GM11168 (cell line): ENCODE data around the gene FNBP1.
"Not testable (repeated sequence)": the region's sequence is repeated elsewhere in the genome, so short reads cannot be mapped to it uniquely, and the experiment has no call there.

ENCODE experiments used
- in situ Hi-C: fragments of 300-500 bp; cut with MboI; formaldehyde crosslinking; loops from one replicate; pipeline ENCODE4 v1.12.0; 2022; ENCODE audit warnings: low sequenced_read_pairs; ENCODE audit not compliant: unreplicated experiment

FNBP1 gene

DNA sequence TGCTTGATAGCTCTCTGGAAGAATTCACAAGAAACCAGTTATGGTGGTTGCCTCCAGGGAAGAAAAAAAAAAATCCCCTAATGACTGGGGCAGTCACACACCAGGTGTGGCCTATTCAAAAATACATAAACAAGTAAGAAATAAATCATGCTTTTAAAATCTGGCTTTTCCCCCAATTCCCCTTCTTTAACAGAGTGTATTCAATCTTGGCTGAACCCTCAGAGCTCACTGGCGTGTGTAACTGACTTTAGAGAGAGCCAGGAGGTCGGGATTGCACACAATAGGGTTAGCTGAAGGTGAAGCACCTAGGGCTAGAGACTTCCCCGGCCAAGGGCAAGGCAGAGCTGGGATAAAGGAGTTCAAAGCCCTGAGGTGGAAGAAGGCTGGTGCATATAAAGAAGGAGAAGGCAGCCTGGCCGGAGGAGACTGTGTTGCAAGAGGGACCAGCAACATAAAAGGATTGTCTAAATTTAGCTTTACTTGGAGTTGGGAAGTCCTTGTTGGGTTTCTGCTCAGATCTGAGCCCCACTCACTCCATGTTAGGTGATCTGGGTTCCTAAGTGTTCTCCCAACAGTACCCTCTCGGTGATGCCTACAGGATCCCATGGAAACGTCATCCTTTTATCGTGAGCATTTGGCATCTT is 19.7 kb downstream of the FNBP1 start:
- in situ Hi-C loops, result no loop called here

DNA sequence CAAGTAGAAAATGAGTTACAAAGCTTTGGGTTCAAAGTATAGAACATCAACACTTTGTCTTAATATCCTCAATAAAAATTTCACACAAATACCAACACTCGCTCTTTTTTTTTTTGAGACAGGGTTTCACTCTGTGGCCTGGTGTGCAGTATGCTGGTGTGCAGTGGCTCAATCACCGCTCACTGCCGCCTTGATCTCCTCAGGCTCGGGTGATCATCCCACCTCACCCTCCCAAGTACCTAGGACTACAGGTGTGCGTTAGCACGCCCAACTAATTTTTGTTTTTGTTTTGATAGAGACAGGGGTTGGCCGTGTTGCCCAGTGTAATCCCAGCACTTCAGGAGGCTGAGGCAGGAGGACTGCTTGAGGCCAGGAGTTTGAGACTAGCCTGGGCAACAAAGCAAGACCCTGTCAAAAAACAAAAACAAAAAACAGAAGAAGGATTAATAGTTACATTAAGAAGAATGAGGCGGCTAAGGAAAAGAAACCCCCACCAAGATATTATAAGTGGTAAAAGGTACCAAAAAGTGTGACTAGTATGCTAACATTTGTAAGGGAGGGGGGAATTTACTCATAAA is 20.3 kb downstream of the FNBP1 start:
- in situ Hi-C loops, result no loop called here

DNA sequence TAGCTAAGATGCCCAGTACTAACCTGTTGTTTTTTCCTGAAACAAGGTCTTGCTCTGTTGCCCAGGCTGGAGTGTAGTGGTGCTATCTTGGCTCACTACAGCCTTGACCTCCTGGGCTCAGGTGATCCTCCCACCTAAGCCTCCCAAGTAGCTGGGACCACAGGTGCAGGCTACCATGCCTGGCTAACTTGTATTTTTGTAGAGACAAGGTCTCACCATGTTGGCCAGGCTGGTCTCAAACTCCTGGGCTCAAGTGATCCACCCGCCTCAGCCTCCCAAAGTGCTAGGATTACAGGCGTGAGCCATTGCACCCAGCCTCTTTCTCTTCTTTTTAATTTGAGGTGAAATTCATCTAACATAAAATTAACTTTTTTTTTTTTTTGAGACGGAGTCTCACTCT is 21.1 kb downstream of the FNBP1 start:
- in situ Hi-C loops, result not testable (repeated sequence)

DNA sequence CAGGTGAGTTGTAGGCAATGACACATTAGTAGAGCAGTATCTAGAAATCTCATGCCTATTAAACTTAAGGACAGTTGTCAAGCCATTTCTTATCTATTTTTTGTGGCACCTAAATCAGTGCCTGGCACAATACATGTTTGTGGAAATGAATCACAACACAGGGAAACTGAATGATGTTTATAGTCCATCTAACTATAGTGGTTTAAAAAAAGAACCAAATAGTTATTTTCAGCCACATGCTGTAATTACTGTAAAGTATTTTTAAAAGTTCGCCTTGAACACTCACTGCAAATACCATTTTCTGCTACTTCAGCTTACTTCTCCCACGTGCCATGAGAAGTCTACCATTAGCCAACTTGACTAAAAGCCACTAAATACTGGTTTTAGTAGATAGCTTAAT is 21.9 kb downstream of the FNBP1 start:
- in situ Hi-C loops, result no loop called here

DNA sequence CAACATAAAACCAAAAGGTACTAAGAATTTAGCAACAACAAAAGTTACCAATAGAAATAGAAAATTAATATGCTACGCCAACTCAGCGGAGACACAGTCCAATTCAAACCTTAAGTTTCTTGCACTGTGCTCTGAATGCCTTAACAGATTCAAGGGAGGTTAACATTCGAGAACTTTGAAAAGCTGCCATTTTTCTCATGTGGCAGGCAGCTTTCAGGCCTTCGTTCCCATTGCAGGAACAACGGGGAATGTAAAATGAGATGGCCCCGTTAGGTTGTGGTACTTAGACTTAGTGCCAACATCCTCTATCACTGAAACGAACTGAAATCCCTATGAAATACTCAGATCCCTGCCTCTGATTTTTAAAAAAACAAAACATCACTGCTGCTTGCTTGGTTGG is 22.4 kb downstream of the FNBP1 start:
- in situ Hi-C loops, result no loop called here

DNA sequence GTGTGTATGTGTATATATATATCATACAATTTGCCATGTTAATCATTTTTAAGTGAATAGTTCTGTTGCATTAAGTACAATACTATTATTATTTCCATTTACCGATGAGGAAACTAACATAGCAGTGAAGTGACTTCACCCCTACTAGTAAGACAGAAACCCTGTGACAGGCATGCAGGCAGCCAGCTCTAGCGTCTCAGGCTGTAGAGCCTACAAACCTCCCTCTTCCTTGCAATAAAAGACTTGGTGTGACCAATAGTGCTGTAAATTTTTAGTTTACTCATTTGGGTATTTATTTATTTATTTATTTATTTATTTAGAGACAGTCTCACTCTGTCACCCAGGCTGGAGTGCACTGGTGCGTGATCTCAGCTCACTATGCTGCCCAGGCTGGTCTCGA is 24.7 kb downstream of the FNBP1 start:
- in situ Hi-C loops, result no loop called here

DNA sequence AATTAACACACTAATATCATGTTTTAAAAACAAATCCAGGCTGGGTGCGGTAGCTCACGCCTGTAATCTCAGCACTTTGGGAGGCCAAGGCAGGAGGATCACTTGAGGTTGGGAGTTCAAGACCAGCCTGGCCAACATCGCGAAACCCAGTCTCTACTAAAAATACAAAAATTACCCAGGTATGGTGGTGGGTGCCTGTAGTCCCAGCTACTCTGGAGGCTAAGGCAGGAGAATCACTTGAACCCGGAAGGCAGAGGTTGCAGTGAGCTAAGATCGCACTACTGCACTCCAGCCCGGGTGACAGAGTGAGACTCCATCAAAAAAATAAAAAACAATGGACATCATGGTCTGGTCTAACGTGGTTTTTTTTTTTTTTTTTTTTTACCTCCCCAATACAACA is 25.5 kb downstream of the FNBP1 start:
- in situ Hi-C loops, result not testable (repeated sequence)

DNA sequence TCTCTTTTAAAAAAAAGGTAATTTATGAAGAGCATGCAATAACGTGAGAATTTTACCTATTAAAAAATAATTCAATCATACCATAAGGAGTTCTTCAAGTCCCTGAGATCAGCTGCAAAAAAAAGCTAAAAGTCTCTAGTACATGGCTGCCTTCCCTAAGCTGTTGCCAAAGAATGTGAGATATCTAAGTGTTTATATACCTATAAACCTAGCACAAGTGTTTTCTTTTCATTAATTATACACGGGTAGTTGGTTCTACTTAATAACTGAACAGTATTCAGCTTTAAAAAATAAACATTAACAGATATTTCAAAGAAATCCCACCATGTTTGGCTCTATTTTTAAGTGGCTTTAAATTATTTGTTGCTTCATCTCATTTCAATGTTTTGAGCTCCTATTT is 25.9 kb downstream of the FNBP1 start:
- in situ Hi-C loops, result no loop called here

DNA sequence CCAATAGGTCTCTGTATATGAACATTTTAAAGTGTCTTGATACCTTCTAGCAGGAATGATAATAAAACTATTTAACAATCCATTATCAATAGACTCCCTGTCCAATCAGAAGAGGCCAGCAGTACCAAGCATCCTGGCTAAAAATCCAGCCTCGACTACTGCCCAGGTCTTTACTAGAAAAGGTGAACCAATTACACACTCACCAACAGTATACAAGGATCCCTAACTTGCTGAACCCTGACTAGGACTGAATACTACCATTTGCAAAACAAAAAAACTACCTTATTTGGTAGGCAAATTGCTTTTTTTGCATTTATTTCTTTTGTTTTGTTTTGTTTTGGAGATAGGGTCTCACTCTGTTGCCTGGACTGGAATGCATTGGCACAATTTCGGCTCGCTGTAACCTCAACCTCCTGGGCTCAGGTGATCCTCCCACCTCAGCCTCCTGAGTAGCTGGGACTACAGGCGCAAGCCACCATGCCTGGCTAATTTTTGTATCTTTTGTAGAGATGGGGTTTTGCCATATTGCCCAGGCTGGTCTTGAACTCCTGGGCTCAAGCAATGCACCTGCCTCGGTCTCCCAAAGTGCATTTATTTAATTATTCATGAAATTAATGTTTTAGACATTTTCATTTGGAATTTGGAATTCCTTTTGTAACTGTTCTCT is 27.5 kb downstream of the FNBP1 start:
- in situ Hi-C loops, result no loop called here

DNA sequence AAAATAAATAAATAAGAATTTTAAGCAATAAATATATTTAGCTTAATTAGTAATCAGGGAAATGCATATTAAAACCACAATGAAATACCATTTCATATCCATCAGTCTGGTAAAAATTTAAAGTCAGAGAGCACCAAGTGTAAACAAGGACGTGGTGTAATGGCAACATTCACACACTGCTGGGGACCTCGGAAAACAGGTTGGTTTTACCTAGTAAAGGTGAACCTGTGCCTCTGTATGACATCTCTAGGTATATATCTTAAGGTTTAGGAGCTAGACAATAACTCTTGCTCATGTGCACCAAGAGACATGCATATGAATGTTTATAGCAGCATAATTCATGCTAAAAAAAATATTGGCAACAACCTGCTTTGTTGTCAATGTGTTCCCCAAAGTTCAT is 29.7 kb downstream of the FNBP1 start:
- in situ Hi-C loops, result no loop called here

DNA sequence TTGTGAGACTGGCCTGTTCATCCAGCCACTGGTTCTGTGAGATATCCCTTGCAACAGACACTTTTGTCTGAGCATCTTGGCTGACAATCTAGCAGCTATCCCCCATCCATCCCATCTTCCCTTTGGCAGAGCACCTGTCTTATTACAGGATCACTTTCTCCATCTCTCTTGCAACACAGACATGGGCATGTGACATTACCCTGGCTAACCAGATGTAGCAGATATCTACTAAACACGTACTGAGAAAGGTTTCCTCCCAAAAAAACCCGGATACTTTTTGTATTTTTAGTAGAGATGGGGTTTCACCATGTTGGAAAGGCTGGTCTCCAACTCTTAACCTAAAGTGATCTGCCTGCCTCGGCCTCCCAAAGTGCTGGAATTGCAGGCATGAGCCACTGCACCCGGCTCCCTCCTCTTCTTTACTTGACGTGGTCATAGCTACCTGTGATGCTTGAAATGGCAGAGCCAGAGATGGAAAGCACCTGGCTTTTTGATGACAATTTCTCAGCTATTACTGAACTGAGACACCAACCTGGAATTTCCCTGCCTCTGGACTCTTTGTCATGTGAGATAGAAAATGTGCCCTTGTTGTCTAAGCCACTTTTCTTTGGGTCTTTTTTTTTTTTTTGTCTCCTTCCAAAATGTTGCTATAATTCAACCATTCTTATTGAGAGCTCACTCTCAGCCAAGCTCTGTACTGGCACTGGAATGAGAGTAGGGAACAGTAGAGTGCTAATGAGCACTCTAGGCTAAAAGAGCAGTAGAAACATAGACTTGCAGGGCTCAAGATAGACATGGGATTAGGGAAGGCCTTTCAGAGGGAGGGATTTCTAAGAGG is 32.6 kb downstream of the FNBP1 start:
- in situ Hi-C loops, result no loop called here

DNA sequence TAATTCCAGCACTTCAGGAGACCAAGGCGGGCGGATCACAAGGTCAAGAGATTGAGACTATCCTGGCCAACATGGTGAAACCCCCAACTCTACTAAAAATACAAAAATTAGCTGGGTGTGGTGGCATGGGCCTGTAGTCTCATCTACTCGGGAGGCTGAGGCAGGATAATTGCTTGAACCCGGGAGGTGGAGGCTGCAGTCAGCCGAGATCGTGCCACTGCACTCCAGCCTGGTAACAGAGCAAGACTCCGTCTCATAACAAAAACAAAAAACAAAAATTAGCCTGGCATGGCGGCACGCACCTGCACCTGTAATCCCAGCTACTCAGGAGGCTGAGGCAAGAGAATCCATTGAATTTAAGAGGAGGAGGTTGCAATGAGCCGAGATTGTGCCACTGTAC is 33.4 kb downstream of the FNBP1 start:
- in situ Hi-C loops, result not testable (repeated sequence)

DNA sequence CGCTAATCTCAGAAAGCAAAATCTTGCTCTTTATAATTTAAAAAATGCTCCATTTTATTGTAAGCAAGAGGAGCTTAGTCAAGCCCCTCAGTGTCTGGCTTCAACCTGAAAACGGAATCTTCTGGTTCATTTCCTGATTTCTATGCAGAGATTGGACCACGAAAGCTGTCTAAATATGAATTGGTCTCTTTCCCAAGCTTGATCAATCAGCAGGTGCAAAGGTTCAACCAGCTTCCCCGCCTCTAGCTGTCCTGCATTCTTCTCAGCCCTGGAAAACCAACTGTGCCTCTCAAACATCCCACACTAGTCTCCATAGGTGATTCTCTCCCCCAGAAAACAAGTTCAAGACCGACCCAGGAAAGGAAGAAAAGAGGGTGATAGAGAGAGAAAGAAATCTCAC is 34.5 kb downstream of the FNBP1 start:
- in situ Hi-C loops, result no loop called here

DNA sequence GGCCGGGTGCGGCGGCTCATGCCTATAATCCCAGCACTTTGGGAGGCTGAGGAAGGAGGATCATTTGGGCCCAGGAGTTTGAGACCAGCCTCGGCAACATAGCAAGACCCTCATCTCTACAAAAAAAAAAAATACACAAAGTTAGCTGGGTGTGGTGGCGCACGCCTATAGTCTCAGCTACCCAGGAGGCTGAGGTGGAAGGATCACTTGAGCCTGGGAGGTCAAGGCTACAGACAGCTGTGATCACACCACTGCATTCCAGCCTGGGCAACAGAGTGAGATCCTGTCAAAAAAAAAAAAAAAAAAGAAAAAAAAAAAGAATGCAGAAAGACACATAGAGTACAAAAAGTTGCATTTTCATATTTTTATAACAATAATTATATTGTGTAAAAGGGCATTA is 36.0 kb downstream of the FNBP1 start:
- in situ Hi-C loops, result not testable (repeated sequence)

DNA sequence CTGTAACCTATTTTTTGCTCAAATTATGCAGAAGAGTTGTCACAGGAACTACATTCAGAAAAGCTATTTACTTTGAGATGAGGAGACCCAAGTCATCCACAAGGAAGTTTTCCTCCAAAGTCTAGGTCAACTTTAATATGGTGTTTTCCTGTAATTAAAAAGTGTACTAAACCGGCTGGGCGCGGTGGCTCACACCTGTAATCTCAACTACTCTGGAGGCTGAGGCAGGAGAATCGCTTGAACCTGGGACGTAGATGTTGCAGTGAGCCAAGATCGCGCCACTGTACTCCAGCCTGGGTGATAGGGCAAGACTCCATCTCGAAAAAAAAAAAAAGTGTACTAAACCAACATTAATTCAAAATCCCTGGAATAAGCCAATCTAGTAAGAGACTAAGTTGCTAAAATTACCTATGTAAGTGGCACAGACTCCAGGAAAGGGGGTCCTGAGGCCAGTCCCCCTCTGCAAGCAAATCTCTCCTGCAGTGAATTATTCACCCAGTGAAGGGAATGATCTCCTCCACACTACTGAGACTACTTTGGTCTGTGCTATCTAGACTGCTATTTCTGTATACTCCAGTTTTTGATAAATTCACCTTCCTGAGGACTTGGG is 38.9 kb downstream of the FNBP1 start:
- in situ Hi-C loops, result no loop called here

DNA sequence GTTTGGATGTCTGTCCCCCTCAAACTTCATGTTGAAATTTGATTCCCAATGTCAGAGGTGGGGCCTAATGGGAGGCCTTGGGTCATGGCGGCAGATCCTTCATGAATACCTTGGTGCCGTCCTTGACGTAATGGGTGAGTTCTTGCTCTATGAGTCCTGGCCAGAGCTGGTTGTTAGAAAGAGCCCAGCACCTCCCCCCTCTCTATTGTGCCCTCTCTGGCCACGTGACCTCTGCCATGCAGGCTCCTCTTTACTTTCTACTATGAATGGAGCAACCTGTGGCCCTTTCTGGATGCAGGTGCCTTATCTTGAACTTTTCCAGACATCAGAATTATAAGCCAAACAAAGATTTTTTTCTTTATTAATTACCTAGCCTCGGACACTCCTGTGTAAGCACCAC is 40.7 kb downstream of the FNBP1 start:
- in situ Hi-C loops, result no loop called here

DNA sequence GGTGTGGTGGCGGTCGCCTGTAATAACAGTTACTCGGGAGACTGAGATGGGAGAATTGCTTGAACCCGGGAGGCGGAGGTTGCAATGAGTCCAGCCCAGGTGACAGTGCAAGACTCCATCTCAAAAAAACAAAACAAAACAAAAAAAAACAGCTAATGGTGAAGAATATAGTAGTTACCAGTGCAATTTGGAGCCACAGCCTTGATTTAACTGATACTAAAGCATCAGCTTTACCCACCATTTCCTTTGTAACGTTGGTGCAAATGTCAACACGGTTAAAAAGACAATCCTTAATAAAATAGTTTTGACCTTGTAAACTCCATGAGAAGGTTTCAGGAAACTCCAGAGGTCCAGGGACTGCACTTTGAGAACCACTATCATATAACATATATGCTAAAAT is 41.8 kb downstream of the FNBP1 start:
- in situ Hi-C loops, result no loop called here

DNA sequence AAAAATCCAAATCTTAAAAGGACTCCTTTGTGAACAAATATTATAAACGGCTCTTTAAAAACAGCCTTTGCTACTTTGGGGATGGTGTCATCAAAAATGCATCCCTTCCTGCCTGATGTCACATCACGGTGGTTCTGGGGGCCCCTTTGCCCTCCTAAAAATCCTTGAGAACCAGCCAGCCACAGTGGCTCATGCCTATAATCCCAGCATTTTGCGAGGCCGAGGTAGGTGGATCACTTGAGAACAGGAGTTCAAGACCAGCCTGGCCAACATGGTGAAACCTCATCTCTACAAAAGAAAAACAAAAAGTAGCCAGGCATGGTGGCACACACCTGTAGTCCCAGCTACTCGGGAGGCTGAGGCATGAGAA is 43.9 kb downstream of the FNBP1 start:
- in situ Hi-C loops, result no loop called here

DNA sequence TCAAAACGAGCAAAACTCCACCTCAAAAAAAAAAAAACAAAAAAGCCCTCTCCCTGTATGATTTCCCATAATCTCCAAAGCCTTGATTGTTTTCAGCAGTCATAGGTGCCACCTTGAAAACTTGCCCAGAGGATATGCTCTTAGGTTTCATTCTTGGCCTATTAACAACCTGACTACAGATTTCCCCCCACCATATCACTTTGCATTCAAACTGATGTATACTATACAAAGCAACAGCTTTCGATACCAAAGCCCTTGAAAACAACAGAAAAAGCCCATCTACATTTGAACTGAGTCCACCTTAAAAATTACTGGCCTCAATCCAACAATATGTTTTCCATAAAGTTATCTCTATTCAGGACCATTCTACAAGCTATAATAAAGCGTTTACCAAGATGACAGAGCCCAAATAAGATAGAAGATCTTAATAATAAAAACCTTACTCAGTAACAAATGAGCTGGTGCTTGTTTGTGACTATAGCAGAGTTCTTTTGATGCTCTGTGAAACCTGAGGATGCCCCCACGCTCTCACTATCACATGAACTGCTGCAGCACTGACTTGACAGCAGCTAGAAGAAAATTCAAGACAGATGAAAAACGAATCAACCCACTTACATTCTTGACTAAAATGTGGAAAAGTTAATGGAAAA is 44.4 kb downstream of the FNBP1 start:
- in situ Hi-C loops, result no loop called here

DNA sequence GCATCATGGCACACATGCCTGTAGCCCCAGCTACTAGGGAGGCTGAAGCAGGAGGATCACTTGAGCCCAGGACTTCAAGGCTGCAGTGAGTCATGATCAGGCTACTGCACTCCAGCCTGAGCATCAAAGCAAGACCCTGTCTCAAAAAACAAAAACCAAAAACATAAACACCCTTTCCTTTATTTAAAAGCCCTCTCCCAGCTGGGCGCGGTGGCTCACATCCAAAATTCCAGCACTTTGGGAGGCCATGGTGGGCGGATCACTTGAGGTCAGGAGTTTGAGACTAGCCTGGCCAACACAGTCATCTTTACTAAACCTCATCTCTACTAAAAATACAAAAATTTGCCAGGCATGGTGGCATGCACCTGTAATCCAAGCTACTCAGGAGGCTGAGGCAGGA is 45.3 kb downstream of the FNBP1 start:
- in situ Hi-C loops, result not testable (repeated sequence)
